MM.1S (cell line): ENCODE measurements around the gene CEMIP2.

Experiments used
- DNase-seq: peaks from one replicate; pipeline ENCODE4 v3.0.0-alpha.2; 2015
- H2AFZ ChIP-seq: fragments of 300-600 bp; sonication (generic); 2 replicates; pipeline ENCODE4 v1.6.0; 2016; ENCODE audit warnings: antibody characterized with exemption, low read length
- H3F3A ChIP-seq: fragments of 300-600 bp; sonication (generic); 2 replicates; pipeline ENCODE4 v1.6.1; 2016; ENCODE audit warnings: mild to moderate bottlenecking, antibody characterized with exemption, low read length, moderate library complexity, mixed read lengths; ENCODE audit not compliant: insufficient read depth
- H3K27ac ChIP-seq: fragments of 300-600 bp; sonication (generic); 2 replicates; pipeline ENCODE4 v1.5.1; 2016; ENCODE audit warnings: mild to moderate bottlenecking, low read length
- H3K27me3 ChIP-seq: fragments of 300-600 bp; sonication (generic); replicated peaks from 2 replicates; pipeline ENCODE4 v1.6.0; 2016; ENCODE audit warnings: low read length; ENCODE audit not compliant: insufficient read depth
- H3K36me3 ChIP-seq: fragments of 300-600 bp; sonication (generic); replicated peaks from 2 replicates; pipeline ENCODE4 v1.6.1; 2016; ENCODE audit warnings: mild to moderate bottlenecking, low read length, mixed read lengths; ENCODE audit not compliant: insufficient read depth
- H3K4me1 ChIP-seq: fragments of 300-600 bp; sonication (generic); 2 replicates; pipeline ENCODE4 v1.6.1; 2016; ENCODE audit warnings: low read length, mixed read lengths
- H3K4me2 ChIP-seq: fragments of 300-600 bp; sonication (generic); 2 replicates; pipeline ENCODE4 v1.6.0; 2016; ENCODE audit warnings: low read depth, low read length
- H3K4me3 ChIP-seq: fragments of 300-600 bp; sonication (generic); 2 replicates; pipeline ENCODE4 v1.5.1; 2016; ENCODE audit warnings: low read length, mixed read lengths
- H3K79me2 ChIP-seq: fragments of 300-600 bp; sonication (generic); 2 replicates; pipeline ENCODE4 v1.6.1; 2016; ENCODE audit warnings: mixed run types, low read length, mixed read lengths
- H3K9ac ChIP-seq: fragments of 300-600 bp; sonication (generic); 2 replicates; pipeline ENCODE4 v1.6.1; 2016; ENCODE audit warnings: low read length, mixed read lengths
- H3K9me2 ChIP-seq: fragments of 300-600 bp; sonication (generic); replicated peaks from 2 replicates; pipeline ENCODE4 v1.6.1; 2016; ENCODE audit warnings: mild to moderate bottlenecking, low read length, mixed read lengths; ENCODE audit not compliant: insufficient read depth
- H3K9me3 ChIP-seq: fragments of 300-600 bp; sonication (generic); replicated peaks from 2 replicates; pipeline ENCODE4 v1.6.1; 2016; ENCODE audit warnings: mild to moderate bottlenecking, low read length, mixed read lengths; ENCODE audit not compliant: insufficient read depth
- H4K20me1 ChIP-seq: fragments of 300-600 bp; sonication (generic); 2 replicates; pipeline ENCODE4 v1.6.1; 2016; ENCODE audit warnings: mild to moderate bottlenecking, low read length, moderate library complexity, mixed read lengths; ENCODE audit not compliant: insufficient read depth
- CTCF ChIP-seq: fragments of 300-600 bp; sonication (generic); IDR thresholded peaks from 2 replicates; pipeline ENCODE4 v1.5.1; 2016; ENCODE audit warnings: antibody characterized with exemption, low read length, mixed read lengths
- EZH2 ChIP-seq: fragments of 300-600 bp; sonication (generic); optimal IDR thresholded peaks from 2 replicates; pipeline ENCODE3; 2017; ENCODE audit warnings: low read depth, mild to moderate bottlenecking, antibody characterized with exemption, low read length, mixed read lengths
- EZH2phosphoT487 ChIP-seq: fragments of 300-600 bp; sonication (generic); IDR thresholded peaks from 2 replicates; pipeline ENCODE4 v1.6.1; 2018; ENCODE audit warnings: antibody characterized with exemption, low read length

The CEMIP2 gene

GRCh38 chr9:71681708-71682272 lies 86.5 kb downstream of the CEMIP2 start:
- Histone ChIP-seq H3K27me3 (no peaks in the 10 kb centered on the region), H2AFZ (no peak overlapping the region), H3K27ac (no peak overlapping the region), H3K79me2 (no peaks in the 10 kb centered on the region), H4K20me1 (no peaks in the 10 kb centered on the region), H3K4me3 (no peak overlapping the region), H3K4me1 (peaks cover 17% of the 10 kb centered on the region), H3K9ac (no peak overlapping the region), H3K9me2 (no peaks in the 10 kb centered on the region), H3K9me3 (no peaks in the 10 kb centered on the region), H3F3A (peaks cover 3% of the 10 kb centered on the region), H3K36me3 (no peaks in the 10 kb centered on the region), H3K4me2 (no peak overlapping the region)
- no peak for DNase-seq
- TF ChIP-seq EZH2phosphoT487 (no peak), CTCF (no peak), EZH2 (no peak)

GRCh38 chr9:71681104-71681707 lies 87.1 kb downstream of the CEMIP2 start:
- Histone ChIP-seq H3K27me3 (no peaks in the 10 kb centered on the region), H3K9ac (no peak overlapping the region), H4K20me1 (no peaks in the 10 kb centered on the region), H3K9me3 (no peaks in the 10 kb centered on the region), H3K4me3 (no peak overlapping the region), H3K27ac (no peak overlapping the region), H3K36me3 (no peaks in the 10 kb centered on the region), H3K4me2 (no peak overlapping the region), H3K79me2 (no peaks in the 10 kb centered on the region), H2AFZ (no peak overlapping the region), H3K9me2 (no peaks in the 10 kb centered on the region), H3K4me1 (peaks cover 23% of the 10 kb centered on the region), H3F3A (peaks cover 9% of the 10 kb centered on the region)
- TF ChIP-seq EZH2 = no peak
- TF ChIP-seq EZH2phosphoT487 = no peak
- TF ChIP-seq CTCF = no peak
- no peak for DNase-seq

- Histone ChIP-seq H3K27ac (no peak overlapping the region), H3K4me3 (no peak overlapping the region), H2AFZ (no peak overlapping the region), H3K9ac (no peak overlapping the region), H3K79me2 (no peaks in the 10 kb centered on the region), H3K36me3 (no peaks in the 10 kb centered on the region), H3K27me3 (no peaks in the 10 kb centered on the region), H3F3A (peaks cover 10% of the 10 kb centered on the region), H3K9me2 (no peaks in the 10 kb centered on the region), H3K4me1 (peaks cover 24% of the 10 kb centered on the region), H4K20me1 (no peaks in the 10 kb centered on the region), H3K4me2 (no peak overlapping the region), H3K9me3 (no peaks in the 10 kb centered on the region)
- TF ChIP-seq EZH2 (no peak), EZH2phosphoT487 (no peak), CTCF (no peak)
- DNase-seq = no peak
These were observed 87.9 kb downstream of the CEMIP2 start for GRCh38 chr9:71680189-71680980.
